CMK (cell line): ENCODE results near the gene SCUBE2.
A peak's percentile ranks its signal among the peaks of the same experiment; 100 is the strongest.

Source experiments
- DNase-seq: peaks from one replicate; pipeline ENCODE4 v3.0.0-alpha.2; 2010; ENCODE audit warnings: low read depth

Gene SCUBE2

GRCh38 chr11:9091044-9091922 is at the start of gene SCUBE2:
Gene SCUBE2 (minus strand): TSS chr11:9091599. CDS start chr11:9091528, 71 bp downstream.
- no peak for DNase-seq

- DNase-seq = no peak
These were observed 49.8 kb upstream of the SCUBE2 start for GRCh38 chr11:9141186-9141585.

GRCh38 chr11:9139628-9140357 is 48.4 kb upstream of the SCUBE2 start:
- no peak for DNase-seq

- DNase-seq = no peak
These were observed 47.5 kb upstream of the SCUBE2 start for GRCh38 chr11:9138612-9139579.

GRCh38 chr11:9138133-9138453 is 46.7 kb upstream of the SCUBE2 start:
- no peak for DNase-seq

GRCh38 chr11:9137293-9138132 is 46.1 kb upstream of the SCUBE2 start:
- peak; percentile 29 for DNase-seq

GRCh38 chr11:9136741-9137140 is 45.3 kb upstream of the SCUBE2 start:
- DNase-seq = no peak

- no peak for DNase-seq
These were observed 42.6 kb upstream of the SCUBE2 start for GRCh38 chr11:9133956-9134355.

GRCh38 chr11:9132203-9132878 is 40.9 kb upstream of the SCUBE2 start:
- DNase-seq = no peak

DNA sequence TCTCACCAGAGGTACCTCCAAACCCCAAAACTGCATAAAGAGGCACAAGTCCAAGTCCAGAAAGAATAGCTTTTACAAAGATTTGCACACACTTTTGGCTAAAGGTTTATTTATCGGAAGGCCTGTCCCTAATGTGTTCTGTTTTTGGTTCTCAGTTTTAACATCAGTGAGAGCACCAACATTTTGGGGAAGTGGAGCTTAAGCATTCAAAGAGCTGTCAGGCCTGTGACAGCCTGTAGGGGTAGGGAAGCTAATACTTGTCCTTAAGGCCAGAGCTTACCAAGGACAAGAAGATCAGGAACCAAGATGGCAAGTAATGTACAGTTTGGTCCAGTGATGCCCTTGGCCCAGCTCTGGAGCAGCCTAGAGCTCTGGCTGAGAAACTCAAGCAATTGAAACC is 38.9 kb upstream of the SCUBE2 start:
- DNase-seq = no peak

GRCh38 chr11:9126636-9127035 is 35.2 kb upstream of the SCUBE2 start:
- DNase-seq = no peak

GRCh38 chr11:9125185-9125886 is 33.9 kb upstream of the SCUBE2 start:
- no peak for DNase-seq

GRCh38 chr11:9123595-9124304 is 32.4 kb upstream of the SCUBE2 start:
- no peak for DNase-seq

GRCh38 chr11:9121469-9121796 is 30.0 kb upstream of the SCUBE2 start:
- DNase-seq = no peak

GRCh38 chr11:9120664-9121468 is 29.5 kb upstream of the SCUBE2 start:
- no peak for DNase-seq

DNA sequence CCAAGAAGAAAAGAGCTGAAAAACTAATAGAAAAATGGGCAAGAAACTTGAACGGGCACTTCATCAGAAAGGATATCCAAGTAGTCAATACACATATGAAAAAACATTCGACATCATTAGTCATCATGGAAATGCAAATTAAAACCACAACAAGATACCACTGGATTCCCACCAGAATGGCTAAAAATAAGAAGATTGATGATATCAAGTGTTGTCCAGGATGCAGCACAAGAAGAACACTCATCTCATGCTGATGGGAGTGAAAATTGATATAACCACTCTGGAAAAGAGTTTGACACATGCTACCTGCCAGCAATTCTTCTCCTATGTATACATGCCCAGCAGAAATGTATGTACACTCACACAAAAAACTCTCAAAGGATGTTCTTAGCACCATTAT is 26.9 kb upstream of the SCUBE2 start:
- no peak for DNase-seq

DNA sequence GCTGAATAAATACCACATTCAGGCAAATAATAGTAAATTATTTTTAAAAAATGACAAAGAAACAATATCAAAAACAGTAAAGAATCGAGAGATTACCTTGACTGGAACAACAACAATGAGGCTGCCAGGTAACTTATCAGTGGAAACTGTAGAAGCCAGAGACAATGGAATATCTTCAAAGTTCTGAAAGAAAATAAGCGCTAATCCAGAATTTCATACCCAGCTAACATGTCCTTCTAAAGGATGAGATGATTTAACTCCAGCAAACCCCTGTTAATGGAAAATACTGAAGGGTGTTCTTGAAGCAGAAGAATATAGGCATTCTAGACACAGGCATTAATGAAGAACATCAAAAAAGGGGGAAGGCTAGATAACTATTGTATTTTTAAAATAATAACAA is 20.7 kb upstream of the SCUBE2 start:
- DNase-seq = no peak

GRCh38 chr11:9109858-9110731 is 18.7 kb upstream of the SCUBE2 start:
- no peak for DNase-seq
